G401 (cell line): Measurements from ENCODE around the gene DAD1. TPM values are rescaled to one million over a fixed set of nuclear protein-coding genes. Genes with fewer than 3 reads are reported as not detected.
"Not testable (repeated sequence)": the region's sequence is repeated elsewhere in the genome, so short reads cannot be mapped to it uniquely, and the experiment has no call there.

ENCODE experiments used
- DNase-seq: peaks from one replicate; pipeline ENCODE4 v3.0.0-alpha.2; 2015; ENCODE audit warnings: low spot score
- in situ Hi-C: cut with HindIII; loops from 2 replicates; pipeline ENCODE4 v1.10.0; 2016; ENCODE audit warnings: low sequenced_read_pairs, mixed read lengths
- total RNA-seq: library from RNA; depleted of rRNA; stranded (reverse); fragments of >200 nt; shearing (Covaris generic); gene quantifications from 2 replicates; pipeline ENCODE4 v1.2.3, GENCODE V29; 2014

Gene DAD1
- total RNA-seq, 1 experiment from 2014 or later = 381 TPM

GRCh38 chr14:22556021-22556989 lies 32.7 kb downstream of the DAD1 start:
- in situ Hi-C loops = no loop called here
- DNase-seq = no peak

GRCh38 chr14:22555384-22556011 lies 33.5 kb downstream of the DAD1 start:
- no peak for DNase-seq

DNA sequence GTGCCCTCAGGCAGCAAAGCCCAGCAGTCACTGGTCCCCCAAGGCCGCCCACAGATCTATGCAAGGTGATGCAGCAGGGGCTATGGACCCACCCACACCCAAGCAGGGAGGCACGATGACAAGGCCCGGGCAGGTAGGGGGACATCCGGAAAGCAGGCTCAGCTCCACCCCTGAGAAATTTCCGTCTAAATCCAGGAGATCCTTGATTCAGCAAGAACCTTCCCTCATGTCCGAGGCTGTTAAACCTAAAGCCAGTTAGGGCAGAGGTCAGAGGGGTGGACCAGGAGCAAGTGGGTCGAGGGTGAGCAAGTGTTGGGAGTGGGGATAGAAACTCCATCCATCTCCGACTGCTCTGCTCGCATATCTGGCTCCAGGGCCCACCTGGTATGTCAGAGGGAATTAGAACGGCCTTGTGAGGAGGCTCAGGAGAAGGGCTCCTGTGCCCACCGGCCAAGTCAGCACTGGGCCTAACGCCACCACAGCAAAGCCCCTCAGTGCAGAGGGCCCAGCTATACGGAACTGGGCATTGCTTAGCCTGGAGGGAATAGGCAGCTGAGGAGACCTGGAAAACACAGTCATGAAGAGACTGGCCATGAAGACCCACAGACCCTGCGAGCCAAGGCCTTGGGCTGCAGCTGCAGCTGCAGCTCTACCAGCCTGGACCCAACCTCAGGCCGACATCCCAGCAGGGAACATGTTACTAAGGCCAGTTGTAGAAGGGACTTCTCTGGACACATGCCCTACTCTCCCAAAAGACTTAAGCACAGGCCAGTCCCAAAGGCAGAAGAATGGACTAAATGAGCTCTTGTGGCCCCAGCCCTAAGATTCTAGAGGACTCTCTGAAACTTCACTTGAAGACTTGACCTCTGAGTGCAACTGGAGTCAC lies 34.3 kb downstream of the DAD1 start:
- no peak for DNase-seq
- in situ Hi-C loops = no loop called here

More at GRCh38 chr14:22555384-22556011, 33.5 kb downstream of the DAD1 start:
- in situ Hi-C loops = no loop called here

DNA sequence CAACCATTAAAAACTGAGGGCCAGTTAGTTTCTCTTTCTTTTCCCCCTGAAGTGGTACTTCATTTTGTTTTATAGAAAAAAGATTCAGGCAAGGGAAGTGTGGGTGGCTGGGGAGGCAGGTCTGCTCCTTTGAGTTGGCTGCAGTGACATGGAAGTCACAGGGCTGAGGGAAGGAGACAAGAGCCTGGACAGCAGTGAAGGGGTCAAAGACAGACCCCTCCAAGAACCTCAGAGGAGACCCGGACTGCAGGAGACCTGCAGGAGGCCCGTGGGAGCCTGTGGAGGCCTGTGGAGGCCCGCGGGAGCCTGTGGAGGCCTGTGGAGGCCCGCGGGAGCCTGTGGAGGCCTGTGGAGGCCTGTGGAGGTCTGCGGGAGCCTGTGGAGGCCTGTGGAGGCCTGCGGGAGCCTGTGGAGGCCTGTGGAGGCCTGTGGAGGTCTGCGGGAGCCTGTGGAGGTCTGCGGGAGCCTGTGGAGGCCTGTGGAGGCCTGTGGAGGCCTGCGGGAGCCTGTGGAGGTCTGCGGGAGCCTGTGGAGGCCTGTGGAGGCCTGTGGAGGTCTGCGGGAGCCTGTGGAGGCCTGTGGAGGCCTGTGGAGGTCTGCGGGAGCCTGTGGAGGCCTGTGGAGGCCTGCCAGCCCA lies 35.0 kb downstream of the DAD1 start:
- DNase-seq, in situ Hi-C loops: not testable (repeated sequence)

DNA sequence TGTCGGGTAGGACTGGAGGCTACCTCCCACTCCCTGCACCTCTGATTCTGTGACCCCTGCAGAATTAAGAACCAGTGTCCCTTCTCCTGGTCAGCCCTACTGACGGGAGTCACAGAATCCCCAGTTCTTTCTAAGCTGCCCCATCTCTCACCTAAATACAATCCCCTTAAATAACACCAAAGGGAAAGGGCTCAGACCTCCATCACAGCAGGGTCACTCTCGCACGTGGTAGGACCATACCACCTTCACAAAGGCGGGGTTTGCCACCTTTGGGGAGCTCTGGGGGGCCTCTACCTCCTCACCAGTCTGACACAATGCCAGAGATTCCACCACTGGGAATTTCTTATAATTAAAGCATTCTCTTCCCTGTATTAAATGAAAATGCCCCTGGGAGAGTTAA lies 35.6 kb downstream of the DAD1 start:
- in situ Hi-C loops = no loop called here
- no peak for DNase-seq

DNA sequence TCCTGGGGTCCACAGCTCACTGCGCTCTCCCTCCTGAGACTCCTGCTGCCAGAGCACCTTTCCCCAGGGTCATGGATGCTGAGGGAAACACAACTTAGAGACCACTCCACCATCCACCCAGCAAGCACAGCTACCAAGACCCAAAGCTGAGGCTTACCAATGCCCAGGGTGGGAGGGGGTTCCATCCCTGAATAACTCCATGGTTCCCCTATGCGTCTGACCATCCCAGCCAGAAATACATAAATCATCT lies 36.3 kb downstream of the DAD1 start:
- in situ Hi-C loops = no loop called here
- no peak for DNase-seq

DNA sequence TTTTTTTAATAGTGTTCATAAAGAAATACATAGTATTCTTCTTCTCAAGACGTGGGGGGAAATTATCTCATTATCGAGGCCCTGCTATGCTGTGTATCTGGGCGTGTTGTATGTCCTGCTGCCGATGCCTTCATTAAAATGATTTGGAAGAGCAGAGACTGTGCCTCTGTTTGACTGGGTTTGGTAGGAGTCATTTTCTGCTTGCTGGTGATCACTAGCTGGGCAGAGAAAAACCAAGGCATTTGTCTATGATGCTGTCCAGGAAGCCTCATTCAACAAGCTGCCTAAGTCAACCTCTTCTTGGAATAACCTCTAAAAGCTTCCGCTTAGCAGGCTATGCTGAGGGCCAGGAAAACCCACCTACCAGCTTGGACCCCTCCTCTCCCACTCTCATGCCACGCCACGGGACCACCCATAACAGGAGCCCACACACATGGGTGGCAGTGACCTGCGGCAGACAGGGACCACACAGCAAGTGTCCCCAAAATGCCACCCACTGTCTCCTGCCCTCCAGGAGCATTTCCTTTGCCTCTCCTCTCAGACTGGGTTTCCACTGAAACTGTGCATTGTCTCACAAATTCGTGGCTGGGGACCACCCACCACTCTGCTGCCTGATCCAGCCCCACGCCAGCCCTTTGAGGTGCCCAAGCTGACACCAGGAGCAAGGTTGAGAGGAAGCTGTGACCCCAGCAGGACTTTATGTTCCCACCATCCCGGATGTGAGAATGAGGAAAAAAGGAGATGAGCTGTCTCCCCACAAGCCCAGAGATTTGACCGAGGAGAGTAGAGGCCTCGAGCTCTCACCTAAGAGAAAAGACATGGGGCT lies 36.8 kb downstream of the DAD1 start:
- no peak for DNase-seq
- in situ Hi-C loops = no loop called here

GRCh38 chr14:22551605-22551997 lies 37.4 kb downstream of the DAD1 start:
- DNase-seq = no peak
- in situ Hi-C loops = no loop called here

DNA sequence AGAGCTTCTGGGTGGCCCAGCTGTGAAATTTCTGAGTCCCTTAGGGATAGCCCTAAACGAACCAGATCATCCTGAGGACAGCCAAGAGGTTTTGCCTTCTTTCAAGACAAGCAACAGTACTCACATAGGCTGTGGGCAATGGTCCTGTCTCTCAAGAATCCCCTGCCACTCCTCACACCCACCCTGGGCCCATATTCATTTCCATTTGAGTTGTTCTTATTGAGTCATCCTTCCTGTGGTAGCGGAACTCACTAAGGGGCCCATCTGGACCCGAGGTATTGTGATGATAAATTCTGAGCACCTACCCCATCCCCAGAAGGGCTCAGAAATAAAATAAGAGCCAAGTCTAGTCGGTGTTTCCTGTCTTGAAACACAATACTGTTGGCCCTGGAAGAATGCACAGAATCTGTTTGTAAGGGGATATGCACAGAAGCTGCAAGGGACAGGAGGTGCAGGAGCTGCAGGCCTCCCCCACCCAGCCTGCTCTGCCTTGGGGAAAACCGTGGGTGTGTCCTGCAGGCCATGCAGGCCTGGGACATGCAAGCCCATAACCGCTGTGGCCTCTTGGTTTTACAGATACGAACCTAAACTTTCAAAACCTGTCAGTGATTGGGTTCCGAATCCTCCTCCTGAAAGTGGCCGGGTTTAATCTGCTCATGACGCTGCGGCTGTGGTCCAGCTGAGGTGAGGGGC lies 38.9 kb downstream of the DAD1 start:
- DNase-seq = no peak

GRCh38 chr14:22549324-22549962 lies 39.6 kb downstream of the DAD1 start:
- no peak for DNase-seq
- in situ Hi-C loops = no loop called here

More for the DNA sequence above, 38.9 kb downstream of the DAD1 start:
- in situ Hi-C loops = no loop called here

DNA sequence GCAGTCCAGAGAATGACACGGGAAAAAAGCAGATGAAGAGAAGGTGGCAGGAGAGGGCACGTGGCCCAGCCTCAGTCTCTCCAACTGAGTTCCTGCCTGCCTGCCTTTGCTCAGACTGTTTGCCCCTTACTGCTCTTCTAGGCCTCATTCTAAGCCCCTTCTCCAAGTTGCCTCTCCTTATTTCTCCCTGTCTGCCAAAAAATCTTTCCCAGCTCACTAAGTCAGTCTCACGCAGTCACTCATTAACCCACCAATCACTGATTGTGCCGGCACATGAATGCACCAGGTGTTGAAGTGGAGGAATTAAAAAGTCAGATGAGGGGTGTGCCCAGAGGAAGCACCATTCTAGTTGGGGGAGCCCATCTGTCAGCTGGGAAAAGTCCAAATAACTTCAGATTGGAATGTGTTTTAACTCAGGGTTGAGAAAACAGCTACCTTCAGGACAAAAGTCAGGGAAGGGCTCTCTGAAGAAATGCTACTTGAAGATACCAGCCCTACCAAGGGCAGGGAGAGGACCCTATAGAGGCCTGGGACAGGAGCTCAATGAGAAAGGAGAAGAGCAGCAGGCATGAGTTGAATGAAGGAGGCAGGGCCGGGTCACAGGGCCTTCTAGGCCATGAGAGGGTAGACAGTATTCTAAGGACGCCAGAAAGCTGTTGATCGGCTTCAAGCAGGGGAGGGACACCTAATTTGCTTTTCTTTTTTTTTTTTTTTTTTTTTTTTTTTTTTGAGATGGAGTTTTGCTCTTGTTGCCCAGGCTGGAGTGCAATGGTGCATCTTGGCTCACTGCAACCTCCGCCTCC lies 40.9 kb downstream of the DAD1 start:
- in situ Hi-C loops = no loop called here

GRCh38 chr14:22547313-22547947 lies 41.6 kb downstream of the DAD1 start:
- no peak for DNase-seq
- in situ Hi-C loops = no loop called here

More for the DNA sequence above, 40.9 kb downstream of the DAD1 start:
- DNase-seq = no peak

DNA sequence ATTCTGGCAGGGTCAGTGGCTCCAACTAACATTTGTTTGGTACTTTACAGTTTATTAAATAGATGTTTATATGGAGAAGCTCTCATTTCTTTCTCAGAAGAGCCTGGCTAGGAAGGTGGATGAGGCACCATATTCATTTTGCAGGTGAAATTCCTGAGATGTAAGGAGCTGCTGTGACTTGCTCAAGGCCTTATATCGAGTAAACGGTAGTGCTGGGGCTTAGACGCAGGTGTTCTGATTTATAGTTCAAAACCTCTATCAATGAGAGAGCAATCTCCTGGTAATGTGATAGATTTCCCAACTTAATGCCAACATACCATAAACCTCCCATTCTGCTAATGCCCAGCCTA lies 42.3 kb downstream of the DAD1 start:
- in situ Hi-C loops = no loop called here
- DNase-seq = no peak

- no peak for DNase-seq
- in situ Hi-C loops = no loop called here
Observed at GRCh38 chr14:22545842-22546721, 42.9 kb downstream of the DAD1 start.

DNA sequence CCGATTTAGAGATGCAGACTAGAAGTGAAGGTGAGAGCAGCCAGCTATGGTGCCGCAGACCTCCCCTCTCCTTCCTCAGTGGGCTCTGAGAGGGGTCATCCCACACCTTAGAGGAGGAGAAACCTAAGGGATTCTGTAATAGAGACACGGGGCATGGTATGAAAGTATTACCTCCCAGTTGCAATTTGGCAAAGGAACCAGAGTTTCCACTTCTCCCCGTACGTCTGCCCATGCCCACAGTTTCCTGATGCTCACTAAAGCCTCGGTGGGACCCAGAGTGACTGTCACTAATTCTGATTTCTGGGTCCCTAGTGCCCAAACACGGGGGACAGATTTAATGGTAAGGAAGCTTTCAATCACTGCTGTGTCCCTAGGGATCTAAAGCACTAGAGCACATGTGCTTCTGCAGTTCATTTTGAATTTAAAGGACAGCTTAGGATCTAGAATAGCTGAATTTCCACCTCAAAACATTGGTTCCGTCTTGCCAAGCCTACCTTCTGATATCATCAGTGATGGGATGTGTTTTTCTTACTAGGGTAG lies 44.1 kb downstream of the DAD1 start:
- no peak for DNase-seq
- in situ Hi-C loops = no loop called here
